Ishikawa (cell line): ENCODE data around the gene SCD5.

Experiments
- CEBPB ChIP-seq: IDR thresholded peaks from 2 replicates; pipeline ENCODE4 v1.6.1; 2012
- CREB1 ChIP-seq: IDR thresholded peaks from 2 replicates; pipeline ENCODE4 v1.6.1; 2012; ENCODE audit warnings: low read depth
- EGR1 ChIP-seq: IDR thresholded peaks from 2 replicates; pipeline ENCODE4 v1.6.1; 2012
- EP300 ChIP-seq: IDR thresholded peaks from 2 replicates; pipeline ENCODE4 v1.6.1; 2012; ENCODE audit warnings: borderline replicate concordance
- FOXM1 ChIP-seq: IDR thresholded peaks from 2 replicates; pipeline ENCODE4 v1.6.1; 2012; ENCODE audit warnings: low read depth, borderline replicate concordance
- MAX ChIP-seq: IDR thresholded peaks from 2 replicates; pipeline ENCODE4 v1.6.1; 2012
- RAD21 ChIP-seq: IDR thresholded peaks from 2 replicates; pipeline ENCODE4 v1.6.1; 2012; ENCODE audit warnings: low read depth
- REST ChIP-seq: IDR thresholded peaks from 2 replicates; pipeline ENCODE4 v1.6.1; 2012; ENCODE audit warnings: low read depth, mild to moderate bottlenecking
- TAF1 ChIP-seq: IDR thresholded peaks from 2 replicates; pipeline ENCODE4 v1.6.1; 2012; ENCODE audit warnings: low read depth, mild to moderate bottlenecking
- USF1 ChIP-seq: IDR thresholded peaks from 2 replicates; pipeline ENCODE4 v1.6.1; 2012
- YY1 ChIP-seq: IDR thresholded peaks from 2 replicates; pipeline ENCODE4 v1.6.1; 2012; ENCODE audit warnings: low read depth
- ZBTB7A ChIP-seq: IDR thresholded peaks from 2 replicates; pipeline ENCODE4 v1.6.1; 2012; ENCODE audit warnings: low read depth

- no peak for TF ChIP-seq RAD21
- no peak for TF ChIP-seq USF1
- no peak for TF ChIP-seq TAF1
- TF ChIP-seq ZBTB7A: no peak
- TF ChIP-seq EP300: no peak
- no peak for TF ChIP-seq CEBPB
- no peak for TF ChIP-seq REST
- no peak for TF ChIP-seq YY1
- TF ChIP-seq MAX: no peak
- no peak for TF ChIP-seq EGR1
- TF ChIP-seq CREB1: no peak
- no peak for TF ChIP-seq FOXM1
Measured at GRCh38 chr4:82640540-82640939, 158.1 kb downstream of the SCD5 start.
